Lung (tissue), 12 donors: ENCODE results near the gene CTDSPL. TPM values are rescaled to one million over a fixed set of nuclear protein-coding genes. Genes with fewer than 3 reads are reported as not detected.
A peak's percentile ranks its signal among the peaks of the same experiment; 100 is the strongest.

Experiments
- ATAC-seq: fragments of 200-7000 bp; cut with Tn5 transposase; one replicate; pipeline ENCODE4 v1.9.1; 2020; ENCODE audit warnings: moderate number of reproducible peaks; ENCODE audit not compliant: insufficient read depth, low FRiP score
- DNase-seq, 3 donors: peaks; one replicate each; pipeline ENCODE4 v3.0.0-alpha.2; 2013 to 2017
- H3K27ac ChIP-seq, 2 donors: one replicate each; pipeline ENCODE4 v1.5.1; 2013; ENCODE audit warnings: mild to moderate bottlenecking in 2 of 2, moderate library complexity in 2 of 2, control low read depth in 1 of 2, inconsistent platforms in 1 of 2, low read depth in 1 of 2, low read length in 1 of 2
- H3K27me3 ChIP-seq, 3 donors: one replicate each; pipeline ENCODE4 v1.5.1; 2013; ENCODE audit warnings: low read length in 2 of 3; ENCODE audit not compliant: control insufficient read depth in 3 of 3, insufficient read depth in 3 of 3
- H3K36me3 ChIP-seq, 4 donors: one replicate each; pipeline ENCODE4 v1.5.1; 2013; ENCODE audit warnings: low read length in 4 of 4, mild to moderate bottlenecking in 1 of 4, moderate library complexity in 1 of 4; ENCODE audit not compliant: control insufficient read depth in 4 of 4, insufficient read depth in 4 of 4
- H3K4me1 ChIP-seq, 5 donors: one replicate each; pipeline ENCODE4 v1.5.1; 2013; ENCODE audit warnings: low read length in 5 of 5, mild to moderate bottlenecking in 2 of 5, moderate library complexity in 1 of 5; ENCODE audit not compliant: control insufficient read depth in 5 of 5, insufficient read depth in 5 of 5
- H3K4me3 ChIP-seq: one replicate; pipeline ENCODE4 v1.5.1; 2013; ENCODE audit warnings: mild to moderate bottlenecking, control low read depth, moderate library complexity
- H3K9ac ChIP-seq, 2 donors: one replicate each; pipeline ENCODE4 v1.5.1; 2013; ENCODE audit warnings: low read length in 2 of 2, control low read depth in 1 of 2; ENCODE audit not compliant: insufficient read depth in 1 of 2
- H3K9me3 ChIP-seq, 4 donors: one replicate each; pipeline ENCODE4 v1.5.1; 2013; ENCODE audit warnings: low read length in 3 of 4, mild to moderate bottlenecking in 1 of 4, moderate library complexity in 1 of 4; ENCODE audit not compliant: control insufficient read depth in 4 of 4, insufficient read depth in 3 of 4
- CTCF ChIP-seq: IDR thresholded peaks from 2 replicates; pipeline ENCODE4 v1.5.1; 2012; ENCODE audit warnings: mild to moderate bottlenecking; ENCODE audit errors: control extremely low read depth, extremely low read depth
- WGBS, 2 donors: extraction: QIAGEN DNeasy Blood & Tissue Kit; methylation state at CpG; one replicate each; pipeline ENCODE4 v1.1.7; 2013; 5-methylcytosine and 5-hydroxymethylcytosine counted together
- polyA plus RNA-seq, 2 donors: library from polyadenylated mRNA; stranded (reverse); fragments of 200-250 nt; gene quantifications; one replicate each; pipeline ENCODE4 v1.2.1, GENCODE V29; 2013
- total RNA-seq, 2 donors: library from RNA; depleted of rRNA in 1 of 2; stranded (reverse); fragments of >200 nt in 1 of 2; gene quantifications; one replicate each; pipeline ENCODE4 v1.2.1, GENCODE V29; 2014 to 2021
- donor health status: control.
- donor health status: control.
- donor health status: Bipolar disorder and iron deficiency.
- donor health status: healthy.
- donor health status: DM: yes; HTN: yes; CAD: no.

CTDSPL gene
- total and polyA plus RNA-seq, 4 donors = 12.5 to 79.1 (median 33.5) TPM

- no peak for TF ChIP-seq CTCF
- 49 to 69% methylated on average over 3 of the region's 3 CpGs for WGBS, 2 donors
- H3K9me3 ChIP-seq = peaks cover 0 to 2% (median 0%) of the 10 kb centered on the region in 4 donors
- ATAC-seq (no peak), DNase-seq (no peak)
- H3K27ac ChIP-seq = peak overlapping the region in 1 of 2 donors; percentile 27
- no peak overlapping the region for H3K4me3 ChIP-seq
- no peaks in the 10 kb centered on the region for H3K27me3 ChIP-seq
- peaks cover 7 to 87% (median 36%) of the 10 kb centered on the region in 5 donors for H3K4me1 ChIP-seq
- no peak overlapping the region for H3K9ac ChIP-seq
- H3K36me3 ChIP-seq = no peaks in the 10 kb centered on the region
These were observed 26.7 kb downstream of the CTDSPL start for GRCh38 chr3:37888421-37888820.

GRCh38 chr3:37890522-37890921 lies 28.8 kb downstream of the CTDSPL start:
- peaks cover 3 to 77% (median 31%) of the 10 kb centered on the region in 5 donors for H3K4me1 ChIP-seq
- TF ChIP-seq CTCF = no peak
- ATAC-seq (no peak), DNase-seq (no peak)
- H3K27ac ChIP-seq = peak overlapping the region in 1 of 2 donors; percentile 57
- H3K4me3 ChIP-seq = no peak overlapping the region
- peaks cover 0 to 2% (median 0%) of the 10 kb centered on the region in 4 donors for H3K9me3 ChIP-seq
- H3K9ac ChIP-seq = no peak overlapping the region
- 48 to 63% methylated on average over 5 of the region's 5 CpGs for WGBS, 2 donors
- H3K27me3 ChIP-seq = no peaks in the 10 kb centered on the region
- H3K36me3 ChIP-seq = no peaks in the 10 kb centered on the region

- no peak for TF ChIP-seq CTCF
- no peak overlapping the region for H3K4me3 ChIP-seq
- H3K36me3 ChIP-seq = no peaks in the 10 kb centered on the region
- DNase-seq (no peak), ATAC-seq (no peak)
- peaks cover 0 to 2% (median 0%) of the 10 kb centered on the region in 4 donors for H3K9me3 ChIP-seq
- H3K4me1 ChIP-seq = peaks cover 3 to 77% (median 37%) of the 10 kb centered on the region in 5 donors
- H3K27me3 ChIP-seq = no peaks in the 10 kb centered on the region
- WGBS, 2 donors = 48 to 60% methylated on average over 3 of the region's 3 CpGs
- no peak overlapping the region for H3K9ac ChIP-seq
- H3K27ac ChIP-seq = peak overlapping the region in 1 of 2 donors; percentile 83
These were observed 29.5 kb downstream of the CTDSPL start for GRCh38 chr3:37891227-37891626.

GRCh38 chr3:37892927-37893600 lies 31.4 kb downstream of the CTDSPL start:
- Histone ChIP-seq H3K27ac (peak overlapping the region; percentile 18 to 40), H3K36me3 (no peaks in the 10 kb centered on the region), H3K9me3 (peaks cover 0 to 2% (median 0%) of the 10 kb centered on the region in 4 donors), H3K4me1 (peaks cover 11 to 79% (median 39%) of the 10 kb centered on the region in 5 donors), H3K4me3 (no peak overlapping the region), H3K9ac (peak overlapping the region in 1 of 2 donors; percentile 24), H3K27me3 (no peaks in the 10 kb centered on the region)
- DNase-seq (peak; percentile 76 to 91 (median 82)), ATAC-seq (peak; percentile 49)
- WGBS, 2 donors = 16 to 24% methylated on average over 3 of the region's 3 CpGs
- TF ChIP-seq CTCF = no peak
